ACC112 (cell line): ENCODE measurements around the gene AARSD1.
"Not testable (repeated sequence)": the region's sequence is repeated elsewhere in the genome, so short reads cannot be mapped to it uniquely, and the experiment has no call there.

Experiments used
- H2AFZ ChIP-seq: fragments of 200-600 bp; sonication (generic); one replicate; pipeline ENCODE4 v1.6.0; 2017; ENCODE audit warnings: antibody characterized with exemption, low read length; ENCODE audit not compliant: unreplicated experiment
- H3K27ac ChIP-seq: fragments of 200-600 bp; sonication (generic); 2 replicates; pipeline ENCODE4 v1.5.1; 2014; ENCODE audit warnings: low read depth, mild to moderate bottlenecking, antibody characterized with exemption, low read length, moderate library complexity
- H3K27me3 ChIP-seq: fragments of 200-600 bp; sonication (generic); 2 replicates; pipeline ENCODE4 v1.6.1; 2014; ENCODE audit warnings: mild to moderate bottlenecking, antibody characterized with exemption, low read length, moderate library complexity, mixed read lengths; ENCODE audit not compliant: insufficient read depth
- H3K36me3 ChIP-seq: fragments of 200-600 bp; sonication (generic); 2 replicates; pipeline ENCODE4 v1.6.1; 2016; ENCODE audit warnings: mild to moderate bottlenecking, antibody characterized with exemption, low read length, moderate library complexity, mixed read lengths; ENCODE audit not compliant: insufficient read depth
- H3K4me1 ChIP-seq: fragments of 200-600 bp; sonication (generic); one replicate; pipeline ENCODE4 v1.6.1; 2016; ENCODE audit warnings: low read length, mixed read lengths; ENCODE audit not compliant: insufficient read depth, unreplicated experiment, control insufficient read depth
- H3K4me3 ChIP-seq: fragments of 200-600 bp; sonication (generic); 2 replicates; pipeline ENCODE4 v1.5.1; 2014; ENCODE audit warnings: mild to moderate bottlenecking, low read depth, low read length
- H3K79me2 ChIP-seq: fragments of 200-600 bp; sonication (generic); one replicate; pipeline ENCODE4 v1.6.0; 2016; ENCODE audit warnings: low read length; ENCODE audit not compliant: control insufficient read depth, unreplicated experiment, insufficient read depth

Gene AARSD1

GRCh38 chr17:42950044-42950783 lies 14.0 kb downstream of the AARSD1 start:
- Histone ChIP-seq H2AFZ (no peak overlapping the region), H3K27ac (no peak overlapping the region), H3K36me3 (0 out of 2 replicates have a peak, but pooled peaks cover 6% of the 10 kb centered on the region), H3K4me3 (no peak overlapping the region), H3K27me3 (no peaks in the 10 kb centered on the region), H3K79me2 (no peaks in the 10 kb centered on the region), H3K4me1 (no peaks in the 10 kb centered on the region)

- H3K79me2 ChIP-seq, result no peaks in the 10 kb centered on the region
- H3K27me3 ChIP-seq, result no peaks in the 10 kb centered on the region
- no peak overlapping the region for H3K4me3 ChIP-seq
- no peaks in the 10 kb centered on the region for H3K4me1 ChIP-seq
- H2AFZ ChIP-seq, result no peak overlapping the region
- H3K36me3 ChIP-seq, result 0 out of 2 replicates have a peak, but pooled peaks cover 5% of the 10 kb centered on the region
- no peak overlapping the region for H3K27ac ChIP-seq
Observed at GRCh38 chr17:42946812-42947211, 17.4 kb downstream of the AARSD1 start.

GRCh38 chr17:42944211-42944610 lies 20.0 kb downstream of the AARSD1 start:
- H3K79me2 ChIP-seq, result no peaks in the 10 kb centered on the region
- H3K27ac ChIP-seq, result no peak overlapping the region
- no peak overlapping the region for H2AFZ ChIP-seq
- no peak overlapping the region for H3K4me3 ChIP-seq
- no peaks in the 10 kb centered on the region for H3K4me1 ChIP-seq
- H3K27me3 ChIP-seq, result no peaks in the 10 kb centered on the region
- no peaks in the 10 kb centered on the region for H3K36me3 ChIP-seq

GRCh38 chr17:42937712-42938596 lies 26.3 kb downstream of the AARSD1 start:
- no peaks in the 10 kb centered on the region for H3K27me3 ChIP-seq
- H3K4me1 ChIP-seq, result no peaks in the 10 kb centered on the region
- no peaks in the 10 kb centered on the region for H3K36me3 ChIP-seq
- H3K27ac ChIP-seq, result no peak overlapping the region
- no peak overlapping the region for H3K4me3 ChIP-seq
- no peaks in the 10 kb centered on the region for H3K79me2 ChIP-seq
- peak overlapping the region; percentile 16 for H2AFZ ChIP-seq

- Histone ChIP-seq H3K27ac (peak overlapping the region; percentile 87), H3K27me3 (no peaks in the 10 kb centered on the region), H3K4me1 (peaks cover 8% of the 10 kb centered on the region), H2AFZ (no peak overlapping the region), H3K4me3 (no peak overlapping the region), H3K36me3 (no peaks in the 10 kb centered on the region), H3K79me2 (no peaks in the 10 kb centered on the region)
Observed at GRCh38 chr17:42929497-42929844, 34.8 kb downstream of the AARSD1 start.

GRCh38 chr17:42928714-42929496 lies 35.3 kb downstream of the AARSD1 start:
- peaks cover 8% of the 10 kb centered on the region for H3K4me1 ChIP-seq
- peak overlapping the region; percentile 60 for H2AFZ ChIP-seq
- peak overlapping the region; percentile 17; the same call in 1 of the 2 replicates for H3K4me3 ChIP-seq
- H3K36me3 ChIP-seq, result no peaks in the 10 kb centered on the region
- no peaks in the 10 kb centered on the region for H3K79me2 ChIP-seq
- peak overlapping the region; percentile 87 for H3K27ac ChIP-seq
- no peaks in the 10 kb centered on the region for H3K27me3 ChIP-seq

GRCh38 chr17:42924891-42925290 lies 39.4 kb downstream of the AARSD1 start:
- H2AFZ ChIP-seq, result no peak overlapping the region
- H3K79me2 ChIP-seq, result no peaks in the 10 kb centered on the region
- H3K27me3 ChIP-seq, result peaks cover 7% of the 10 kb centered on the region; the same call in 1 of the 2 replicates
- peaks cover 8% of the 10 kb centered on the region for H3K4me1 ChIP-seq
- H3K4me3 ChIP-seq, result no peak overlapping the region
- H3K27ac ChIP-seq, result no peak overlapping the region
- H3K36me3 ChIP-seq, result no peaks in the 10 kb centered on the region

GRCh38 chr17:42923472-42923871 lies 40.8 kb downstream of the AARSD1 start:
- not testable (repeated sequence) for H3K4me1 ChIP-seq, H2AFZ ChIP-seq, H3K79me2 ChIP-seq, H3K4me3 ChIP-seq, H3K27ac ChIP-seq, H3K36me3 ChIP-seq, H3K27me3 ChIP-seq

- H3K27me3 ChIP-seq, result peaks cover 7% of the 10 kb centered on the region; the same call in 1 of the 2 replicates
- H2AFZ ChIP-seq, result no peak overlapping the region
- no peak overlapping the region for H3K4me3 ChIP-seq
- H3K79me2 ChIP-seq, result no peaks in the 10 kb centered on the region
- H3K36me3 ChIP-seq, result no peaks in the 10 kb centered on the region
- H3K27ac ChIP-seq, result no peak overlapping the region
- H3K4me1 ChIP-seq, result no peaks in the 10 kb centered on the region
Observed at GRCh38 chr17:42922294-42922693, 42.0 kb downstream of the AARSD1 start.

GRCh38 chr17:42920922-42921321 lies 43.3 kb downstream of the AARSD1 start:
- no peaks in the 10 kb centered on the region for H3K4me1 ChIP-seq
- no peak overlapping the region for H3K4me3 ChIP-seq
- peaks cover 7% of the 10 kb centered on the region; the same call in 1 of the 2 replicates for H3K27me3 ChIP-seq
- no peaks in the 10 kb centered on the region for H3K79me2 ChIP-seq
- H3K27ac ChIP-seq, result no peak overlapping the region
- H2AFZ ChIP-seq, result no peak overlapping the region
- H3K36me3 ChIP-seq, result no peaks in the 10 kb centered on the region
